ENCODE data around the gene RIPPLY2. TPM values are rescaled to one million over a fixed set of nuclear protein-coding genes. Genes with fewer than 3 reads are reported as not detected.

RIPPLY2 gene
- total RNA-seq, 2 donors from 2014 or later, result not detected

- ATAC-seq (ENCODE audit: insufficient number of reproducible peaks, low FRiP score, low read depth) (no peak), DNase-seq (ENCODE audit: low spot score) (no peak)
- no peaks in the 10 kb centered on the region for H3K27me3 ChIP-seq (replicated peaks; ENCODE audit: insufficient read depth)
- H3K36me3 ChIP-seq, result no peaks in the 10 kb centered on the region
- no peaks in the 10 kb centered on the region for H3K9me3 ChIP-seq
- no peak for TF ChIP-seq CTCF (IDR thresholded peaks at IDR 0.05)
- no peaks in the 10 kb centered on the region for H3K4me1 ChIP-seq (ENCODE audit: control insufficient read depth in 1 of 2, low read depth in 2 of 2)
- H3K4me3 ChIP-seq, result no peak overlapping the region
- H3K27ac ChIP-seq, result no peak overlapping the region
Measured at GRCh38 chr6:83812595-83812994, 40.6 kb upstream of the RIPPLY2 start.

- H3K27me3 ChIP-seq (replicated peaks; ENCODE audit: insufficient read depth), result no peaks in the 10 kb centered on the region
- no peaks in the 10 kb centered on the region for H3K4me1 ChIP-seq (ENCODE audit: control insufficient read depth in 1 of 2, low read depth in 2 of 2)
- ATAC-seq (ENCODE audit: insufficient number of reproducible peaks, low FRiP score, low read depth), result no peak
- H3K9me3 ChIP-seq, result no peaks in the 10 kb centered on the region
- H3K4me3 ChIP-seq, result no peak overlapping the region
- DNase-seq (ENCODE audit: low spot score), result no peak
- no peak overlapping the region for H3K27ac ChIP-seq
- no peaks in the 10 kb centered on the region for H3K36me3 ChIP-seq
- no peak for TF ChIP-seq CTCF (IDR thresholded peaks at IDR 0.05)
Measured at GRCh38 chr6:83815631-83816272, 37.4 kb upstream of the RIPPLY2 start.

GRCh38 chr6:83822629-83823169 is 30.5 kb upstream of the RIPPLY2 start:
- DNase-seq (ENCODE audit: low spot score) (no peak), ATAC-seq (ENCODE audit: insufficient number of reproducible peaks, low FRiP score, low read depth) (no peak)
- Histone ChIP-seq H3K4me3 (no peak overlapping the region), H3K9me3 (no peaks in the 10 kb centered on the region), H3K36me3 (no peaks in the 10 kb centered on the region), H3K27me3 (replicated peaks; ENCODE audit: insufficient read depth) (no peaks in the 10 kb centered on the region), H3K4me1 (ENCODE audit: control insufficient read depth in 1 of 2, low read depth in 2 of 2) (no peaks in the 10 kb centered on the region), H3K27ac (no peak overlapping the region)
- TF ChIP-seq CTCF (IDR thresholded peaks at IDR 0.05), result no peak

GRCh38 chr6:83824388-83824801 is 28.8 kb upstream of the RIPPLY2 start:
- Histone ChIP-seq H3K36me3 (no peaks in the 10 kb centered on the region), H3K4me1 (ENCODE audit: control insufficient read depth in 1 of 2, low read depth in 2 of 2) (no peaks in the 10 kb centered on the region), H3K27ac (no peak overlapping the region), H3K27me3 (replicated peaks; ENCODE audit: insufficient read depth) (no peaks in the 10 kb centered on the region), H3K9me3 (no peaks in the 10 kb centered on the region), H3K4me3 (no peak overlapping the region)
- ATAC-seq (ENCODE audit: insufficient number of reproducible peaks, low FRiP score, low read depth) (no peak), DNase-seq (ENCODE audit: low spot score) (no peak)
- no peak for TF ChIP-seq CTCF (IDR thresholded peaks at IDR 0.05)

- TF ChIP-seq CTCF (IDR thresholded peaks at IDR 0.05), result no peak
- ATAC-seq (ENCODE audit: insufficient number of reproducible peaks, low FRiP score, low read depth) (no peak), DNase-seq (ENCODE audit: low spot score) (no peak)
- Histone ChIP-seq H3K4me1 (ENCODE audit: control insufficient read depth in 1 of 2, low read depth in 2 of 2) (no peaks in the 10 kb centered on the region), H3K36me3 (no peaks in the 10 kb centered on the region), H3K27me3 (replicated peaks; ENCODE audit: insufficient read depth) (no peaks in the 10 kb centered on the region), H3K4me3 (no peak overlapping the region), H3K27ac (no peak overlapping the region), H3K9me3 (no peaks in the 10 kb centered on the region)
Measured at GRCh38 chr6:83824831-83825230, 28.3 kb upstream of the RIPPLY2 start.
